Neural cell (in vitro differentiated cells): ENCODE measurements around the gene REV3L. TPM values are rescaled to one million over a fixed set of nuclear protein-coding genes. Genes with fewer than 3 reads are reported as not detected.

Experiments used
- H2AFZ ChIP-seq: fragments of 200-600, 300-800 bp; sonication (generic), shearing (Covaris generic); 2 replicates; pipeline ENCODE4 v1.6.0; 2014; ENCODE audit warnings: low read depth, mild to moderate bottlenecking, antibody characterized with exemption, low read length, moderate library complexity
- H3F3A ChIP-seq: fragments of 200-600 bp; shearing (Covaris generic); 2 replicates; pipeline ENCODE4 v1.6.1; 2016; ENCODE audit warnings: mild to moderate bottlenecking, moderate library complexity, mixed read lengths, antibody characterized with exemption, low read length; ENCODE audit not compliant: insufficient read depth, poor library complexity, severe bottlenecking
- H3K27ac ChIP-seq: fragments of 200-600, 300-800 bp; sonication (generic), shearing (Covaris generic); 2 replicates; pipeline ENCODE4 v1.5.1; 2014; ENCODE audit warnings: mild to moderate bottlenecking, low read length, moderate library complexity
- H3K27me3 ChIP-seq: fragments of 300-800, 200-600 bp; sonication (generic), shearing (Covaris generic); 2 replicates; pipeline ENCODE4 v1.6.0; 2014; ENCODE audit warnings: mild to moderate bottlenecking, low read depth, low read length, moderate library complexity; ENCODE audit not compliant: insufficient read depth
- H3K36me3 ChIP-seq: fragments of 300-800, 200-600 bp; sonication (generic), shearing (Covaris generic); 2 replicates; pipeline ENCODE4 v1.5.1; 2014; ENCODE audit warnings: mild to moderate bottlenecking, antibody characterized with exemption, low read length, moderate library complexity; ENCODE audit not compliant: insufficient read depth
- H3K4me2 ChIP-seq: fragments of 300-800, 200-600 bp; sonication (generic), shearing (Covaris generic); 2 replicates; pipeline ENCODE4 v1.6.0; 2014; ENCODE audit warnings: mild to moderate bottlenecking, low read length
- H3K4me3 ChIP-seq: fragments of 300-800, 200-600 bp; sonication (generic), shearing (Covaris generic); 2 replicates; pipeline ENCODE4 v1.5.1; 2014; ENCODE audit warnings: mild to moderate bottlenecking, low read length, moderate library complexity
- H3K79me2 ChIP-seq: fragments of 200-600 bp; shearing (Covaris generic); replicated peaks from 2 replicates; pipeline ENCODE4 v1.6.0; 2014; ENCODE audit warnings: mild to moderate bottlenecking, low read length, moderate library complexity; ENCODE audit not compliant: insufficient read depth
- H3K9ac ChIP-seq: fragments of 300-800, 200-600 bp; sonication (generic), shearing (Covaris generic); 2 replicates; pipeline ENCODE4 v1.6.1; 2016; ENCODE audit warnings: mild to moderate bottlenecking, low read length, mixed read lengths
- H3K9me2 ChIP-seq: fragments of 200-600 bp; shearing (Covaris generic); 2 replicates; pipeline ENCODE4 v1.6.1; 2016; ENCODE audit warnings: mild to moderate bottlenecking, low read length, mixed read lengths; ENCODE audit not compliant: insufficient read depth
- H3K9me3 ChIP-seq: fragments of 200-600, 300-800 bp; sonication (generic), shearing (Covaris generic); 2 replicates; pipeline ENCODE4 v1.6.1; 2016; ENCODE audit warnings: mild to moderate bottlenecking, mixed run types, low read length, moderate library complexity, mixed read lengths
- H4K20me1 ChIP-seq: fragments of 200-600 bp; shearing (Covaris generic); 2 replicates; pipeline ENCODE4 v1.6.1; 2016; ENCODE audit warnings: mild to moderate bottlenecking, mixed run types; ENCODE audit not compliant: insufficient read depth
- CTCF ChIP-seq: fragments of 450-650 bp; IDR thresholded peaks from 2 replicates; pipeline ENCODE4 v1.5.1; 2014; ENCODE audit warnings: antibody characterized with exemption, mild to moderate bottlenecking, moderate library complexity; ENCODE audit not compliant: poor library complexity, severe bottlenecking
- EP300 ChIP-seq: fragments of 450-650 bp; conservative IDR thresholded peaks from 2 replicates; pipeline ENCODE4 v1.6.1; 2014; ENCODE audit warnings: antibody characterized with exemption, mild to moderate bottlenecking, moderate library complexity; ENCODE audit not compliant: poor library complexity, severe bottlenecking
- EZH2 ChIP-seq: fragments of 200-600, 300-800 bp; shearing (Covaris generic), sonication (generic); IDR thresholded peaks from 2 replicates; pipeline ENCODE4 v1.6.1; 2014; ENCODE audit warnings: antibody characterized with exemption, low read length, borderline replicate concordance, mild to moderate bottlenecking; ENCODE audit not compliant: insufficient read depth, poor library complexity, severe bottlenecking
- MXI1 ChIP-seq: fragments of 450-650 bp; conservative IDR thresholded peaks from 2 replicates; pipeline ENCODE4 v1.6.1; 2014; ENCODE audit warnings: antibody characterized with exemption, mild to moderate bottlenecking; ENCODE audit not compliant: poor library complexity, severe bottlenecking
- POLR2AphosphoS5 ChIP-seq: IDR thresholded peaks from 2 replicates; pipeline ENCODE4 v1.6.1; 2012
- RAD21 ChIP-seq: fragments of 450-650 bp; conservative IDR thresholded peaks from 2 replicates; pipeline ENCODE4 v1.6.1; 2014; ENCODE audit warnings: antibody characterized with exemption, mild to moderate bottlenecking, moderate library complexity
- REST ChIP-seq: IDR thresholded peaks from 2 replicates; pipeline ENCODE4 v1.6.1; 2012; ENCODE audit warnings: borderline replicate concordance
- SMC3 ChIP-seq: fragments of 450-650 bp; conservative IDR thresholded peaks from 2 replicates; pipeline ENCODE4 v1.6.1; 2014; ENCODE audit warnings: antibody characterized with exemption, mild to moderate bottlenecking, moderate library complexity; ENCODE audit not compliant: poor library complexity
- TAF1 ChIP-seq: IDR thresholded peaks from 2 replicates; pipeline ENCODE4 v1.6.1; 2012; ENCODE audit warnings: low read depth
- polyA plus RNA-seq: library from polyadenylated mRNA; depleted of rRNA; stranded (reverse); fragments of >200 nt; gene quantifications from 2 replicates; pipeline ENCODE4 v1.2.3, GENCODE V29; 2014

Gene REV3L
- polyA plus RNA-seq, 1 donor from 2014 or later: 60.2 TPM

- no peak overlapping the region for H2AFZ ChIP-seq
- no peak overlapping the region for H3K4me3 ChIP-seq
- no peak overlapping the region for H3K4me2 ChIP-seq
- no peak overlapping the region for H3K9ac ChIP-seq
- no peaks in the 10 kb centered on the region for H3K9me2 ChIP-seq
- no peaks in the 10 kb centered on the region for H3K27me3 ChIP-seq
- H3K9me3 ChIP-seq: no peaks in the 10 kb centered on the region
- H4K20me1 ChIP-seq: no peaks in the 10 kb centered on the region
- no peaks in the 10 kb centered on the region for H3K79me2 ChIP-seq
- no peaks in the 10 kb centered on the region for H3F3A ChIP-seq
- H3K27ac ChIP-seq: no peak overlapping the region
- no peak for TF ChIP-seq EZH2
- peaks cover 10% of the 10 kb centered on the region for H3K36me3 ChIP-seq
Observed at GRCh38 chr6:111267764-111268333, 215.2 kb downstream of the REV3L start.

- Histone ChIP-seq H4K20me1 (no peaks in the 10 kb centered on the region), H3K4me3 (no peak overlapping the region), H3K9me2 (no peaks in the 10 kb centered on the region), H3K27me3 (no peaks in the 10 kb centered on the region), H3K36me3 (peaks cover 10% of the 10 kb centered on the region), H3K79me2 (peaks cover 4% of the 10 kb centered on the region), H3F3A (no peaks in the 10 kb centered on the region), H2AFZ (no peak overlapping the region), H3K9me3 (no peaks in the 10 kb centered on the region), H3K9ac (no peak overlapping the region), H3K4me2 (no peak overlapping the region), H3K27ac (no peak overlapping the region)
- TF ChIP-seq SMC3 (no peak), EP300 (no peak), REST (no peak), POLR2AphosphoS5 (no peak), TAF1 (no peak), RAD21 (no peak)
Observed at GRCh38 chr6:111266276-111266675, 216.7 kb downstream of the REV3L start.

GRCh38 chr6:111265842-111266241 is 217.2 kb downstream of the REV3L start:
- no peak overlapping the region for H3K4me2 ChIP-seq
- H3K79me2 ChIP-seq: peaks cover 9% of the 10 kb centered on the region
- H3K9ac ChIP-seq: no peak overlapping the region
- no peaks in the 10 kb centered on the region for H4K20me1 ChIP-seq
- no peak overlapping the region for H3K4me3 ChIP-seq
- H3K9me3 ChIP-seq: no peaks in the 10 kb centered on the region
- TF ChIP-seq RAD21 (no peak), REST (no peak), SMC3 (no peak), CTCF (no peak), EZH2 (no peak), MXI1 (no peak), POLR2AphosphoS5 (no peak), EP300 (no peak), TAF1 (no peak)
- no peaks in the 10 kb centered on the region for H3K9me2 ChIP-seq
- H3F3A ChIP-seq: no peaks in the 10 kb centered on the region
- H3K36me3 ChIP-seq: peaks cover 10% of the 10 kb centered on the region
- no peak overlapping the region for H3K27ac ChIP-seq
- no peak overlapping the region for H2AFZ ChIP-seq
- no peaks in the 10 kb centered on the region for H3K27me3 ChIP-seq
